Mammary epithelial cell (primary cell): ENCODE data around the gene MAGI3.

ENCODE experiments used
- EZH2 ChIP-seq: IDR thresholded peaks from 2 replicates; pipeline ENCODE4 v1.6.1; 2012; ENCODE audit warnings: low read length, inconsistent platforms, borderline replicate concordance
- TF ChIP-seq, protein P1 (sequence below), 2 donors: IDR thresholded peaks in 1 of 2; conservative IDR thresholded peaks in 1 of 2; 2 replicates each; pipeline ENCODE4 v1.5.1; 2011 to 2012; ENCODE audit warnings: inconsistent platforms in 2 of 2, low read length in 2 of 2, mild to moderate bottlenecking in 2 of 2, control low read depth in 1 of 2, low read depth in 1 of 2; ENCODE audit not compliant: insufficient read depth in 1 of 2; ENCODE audit errors: extremely low read depth in 1 of 2

DNA sequence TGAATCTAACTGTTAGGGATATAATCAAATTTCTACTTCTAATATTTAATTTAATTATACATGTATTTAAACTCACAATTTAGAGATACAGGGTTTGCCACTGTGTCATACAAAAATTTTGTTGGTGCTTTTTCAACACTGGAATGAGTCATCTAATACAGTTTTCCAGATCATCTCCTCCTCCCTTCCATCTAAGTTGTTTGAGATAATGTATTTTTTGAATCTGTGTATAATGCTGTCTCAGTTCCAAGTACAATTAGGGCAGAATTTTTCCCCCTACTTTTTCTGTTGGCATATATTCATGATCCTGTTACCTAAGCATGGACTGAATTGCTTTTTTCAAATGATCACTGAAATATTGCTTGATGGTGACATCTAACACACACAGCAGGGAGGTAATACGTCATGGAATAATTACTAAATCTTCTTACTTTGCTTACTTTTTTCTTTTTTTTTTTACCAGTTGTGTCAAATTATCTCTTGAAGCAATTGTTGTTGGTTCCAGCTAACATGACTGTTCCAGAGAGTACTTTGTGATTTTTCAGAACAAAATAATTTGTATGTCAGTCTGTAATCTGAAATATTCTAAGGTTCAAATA is 146.0 kb downstream of the MAGI3 start:
- no peak for TF ChIP-seq EZH2
- TF ChIP-seq, protein P1, sequence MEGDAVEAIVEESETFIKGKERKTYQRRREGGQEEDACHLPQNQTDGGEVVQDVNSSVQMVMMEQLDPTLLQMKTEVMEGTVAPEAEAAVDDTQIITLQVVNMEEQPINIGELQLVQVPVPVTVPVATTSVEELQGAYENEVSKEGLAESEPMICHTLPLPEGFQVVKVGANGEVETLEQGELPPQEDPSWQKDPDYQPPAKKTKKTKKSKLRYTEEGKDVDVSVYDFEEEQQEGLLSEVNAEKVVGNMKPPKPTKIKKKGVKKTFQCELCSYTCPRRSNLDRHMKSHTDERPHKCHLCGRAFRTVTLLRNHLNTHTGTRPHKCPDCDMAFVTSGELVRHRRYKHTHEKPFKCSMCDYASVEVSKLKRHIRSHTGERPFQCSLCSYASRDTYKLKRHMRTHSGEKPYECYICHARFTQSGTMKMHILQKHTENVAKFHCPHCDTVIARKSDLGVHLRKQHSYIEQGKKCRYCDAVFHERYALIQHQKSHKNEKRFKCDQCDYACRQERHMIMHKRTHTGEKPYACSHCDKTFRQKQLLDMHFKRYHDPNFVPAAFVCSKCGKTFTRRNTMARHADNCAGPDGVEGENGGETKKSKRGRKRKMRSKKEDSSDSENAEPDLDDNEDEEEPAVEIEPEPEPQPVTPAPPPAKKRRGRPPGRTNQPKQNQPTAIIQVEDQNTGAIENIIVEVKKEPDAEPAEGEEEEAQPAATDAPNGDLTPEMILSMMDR (conservative IDR thresholded peaks at IDR 0.05 in 1 of 2, IDR thresholded peaks at IDR 0.05 in 1 of 2; ENCODE audit: extremely low read depth in 1 of 2, insufficient read depth in 1 of 2, low read depth in 1 of 2, low read length in 2 of 2), result no peak
